ENCODE measurements around the gene PPID.
"Not testable (repeated sequence)": the region's sequence is repeated elsewhere in the genome, so short reads cannot be mapped to it uniquely, and the experiment has no call there.

PPID gene

DNA sequence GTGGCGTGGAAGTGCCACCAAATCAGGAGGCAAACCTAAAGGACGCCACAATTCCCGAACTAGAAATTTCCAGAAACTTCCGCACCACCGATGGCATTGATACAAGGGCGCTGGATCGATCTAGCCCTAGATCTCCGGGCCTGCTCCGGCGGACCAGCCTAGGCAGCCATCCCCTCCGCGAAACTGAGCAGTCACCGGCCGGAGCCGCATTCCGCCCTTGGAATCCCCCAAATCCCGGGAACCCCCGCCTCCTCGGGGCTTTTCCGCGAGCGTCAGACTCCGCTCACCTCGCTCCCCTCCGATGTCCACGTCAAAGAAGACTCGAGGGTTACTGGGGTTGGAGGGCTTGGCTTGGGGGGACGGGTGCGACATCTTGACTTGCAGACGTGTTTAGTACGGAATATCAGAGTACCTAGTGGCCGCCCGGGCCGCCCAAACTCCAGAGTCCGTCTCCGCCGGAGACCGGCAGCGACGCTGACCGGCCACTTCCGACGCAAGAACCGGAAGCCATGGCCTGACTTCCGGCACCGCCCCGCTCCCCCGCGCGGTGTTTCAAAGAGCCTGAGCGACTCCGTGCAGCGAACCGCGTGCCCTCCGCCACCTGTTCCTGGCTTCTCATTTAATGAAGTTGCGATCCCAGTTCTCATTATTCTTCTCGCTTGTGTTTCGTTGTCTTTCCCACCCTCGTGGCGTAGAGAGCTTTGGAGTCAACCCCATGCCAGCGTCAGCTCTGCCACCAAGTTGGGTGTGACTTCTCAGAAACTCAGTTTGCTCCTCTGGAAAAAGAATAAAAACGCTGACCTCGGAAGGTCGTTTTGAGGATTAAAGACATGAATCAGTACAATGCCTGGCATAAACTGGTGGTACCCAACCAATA, at the start of gene PPID:
TSS of gene PPID (minus strand) at position 480 of the 877 bp plus-strand sequence. CDS start at position 372, 108 bp downstream.
- DNase-seq = peak; percentile 57

DNA sequence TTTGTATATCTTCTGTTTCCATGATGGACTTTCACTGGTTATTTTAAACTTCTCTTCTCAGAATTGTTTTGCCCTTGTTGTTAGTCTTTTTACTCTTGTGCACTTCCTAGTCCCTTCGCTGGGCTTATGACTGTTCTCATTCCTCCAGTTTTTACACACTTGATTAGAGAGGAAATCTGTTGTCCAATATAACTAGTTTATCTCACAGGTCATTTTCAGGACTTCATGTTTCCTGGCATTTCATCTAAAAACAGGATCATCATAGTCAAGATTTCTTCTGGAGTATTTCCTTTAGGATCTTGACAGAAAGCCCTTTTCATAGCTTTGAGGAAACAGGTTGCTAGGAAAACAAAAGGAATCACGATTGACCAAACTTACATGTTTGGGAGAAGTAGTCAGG, 48.6 kb upstream of the PPID start:
- DNase-seq = no peak

- DNase-seq = no peak
Measured at GRCh38 chr4:158770671-158771070, 47.5 kb upstream of the PPID start.

DNA sequence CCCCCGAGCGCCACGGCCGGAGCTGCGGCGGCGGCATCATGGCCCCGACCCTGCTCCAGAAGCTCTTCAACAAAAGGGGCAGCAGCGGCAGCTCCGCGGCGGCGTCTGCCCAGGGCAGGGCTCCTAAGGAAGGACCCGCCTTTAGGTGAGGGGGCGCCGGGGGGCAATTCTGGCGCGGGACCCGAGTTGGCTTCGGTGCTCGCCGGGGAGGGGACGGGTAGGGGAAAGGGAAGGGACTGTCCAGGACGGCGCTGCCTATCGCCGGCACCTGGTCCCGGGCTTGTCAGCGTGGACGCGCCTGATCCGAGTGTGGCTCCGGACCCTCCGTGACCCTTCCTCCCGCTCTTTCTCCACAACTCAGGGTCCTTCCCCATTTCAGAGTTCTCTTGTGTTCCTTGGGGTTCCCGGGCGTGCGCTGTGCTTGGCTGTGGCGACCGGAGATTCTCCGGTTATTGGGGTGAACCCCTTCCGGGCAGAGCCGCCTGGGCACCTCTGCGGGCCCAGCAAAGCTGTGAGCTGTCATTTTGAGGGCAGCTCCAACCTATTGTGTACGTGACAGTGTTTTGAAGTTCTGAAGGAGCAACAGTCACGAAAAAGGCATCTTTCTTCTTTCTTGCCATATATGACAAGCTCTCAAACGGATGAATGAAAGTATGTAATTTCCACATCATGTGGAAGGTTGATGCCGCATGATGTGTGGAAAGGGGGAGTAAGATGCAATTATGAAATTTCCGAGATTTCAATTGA, 46.2 kb upstream of the PPID start:
- no peak for DNase-seq

- peak; percentile 64 for DNase-seq
Measured at GRCh38 chr4:158768555-158769174, 45.5 kb upstream of the PPID start, which contains the start of gene FNIP2. TSS of gene FNIP2 (plus strand) at chr4:158769026. CDS start at chr4:158769213, 187 bp downstream.

DNA sequence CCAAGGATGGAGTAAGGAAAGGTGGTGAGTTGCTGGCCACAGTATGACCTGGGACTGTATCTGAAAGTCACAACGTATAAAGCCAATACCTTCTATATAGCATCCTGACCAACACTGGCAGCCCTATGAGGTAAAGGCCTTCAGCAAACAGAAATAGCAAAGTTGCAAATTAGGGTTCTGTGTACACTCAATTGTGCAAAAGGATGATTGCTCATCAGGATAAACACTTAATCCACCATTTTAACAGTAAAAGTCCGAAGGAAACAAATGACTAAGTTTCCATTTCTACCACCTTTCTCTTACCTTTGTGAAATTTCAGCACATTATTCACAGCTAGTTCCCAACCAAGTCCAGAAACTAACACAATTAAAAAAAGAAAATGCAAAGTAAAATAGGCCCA, 44.3 kb upstream of the PPID start:
- no peak for DNase-seq

DNA sequence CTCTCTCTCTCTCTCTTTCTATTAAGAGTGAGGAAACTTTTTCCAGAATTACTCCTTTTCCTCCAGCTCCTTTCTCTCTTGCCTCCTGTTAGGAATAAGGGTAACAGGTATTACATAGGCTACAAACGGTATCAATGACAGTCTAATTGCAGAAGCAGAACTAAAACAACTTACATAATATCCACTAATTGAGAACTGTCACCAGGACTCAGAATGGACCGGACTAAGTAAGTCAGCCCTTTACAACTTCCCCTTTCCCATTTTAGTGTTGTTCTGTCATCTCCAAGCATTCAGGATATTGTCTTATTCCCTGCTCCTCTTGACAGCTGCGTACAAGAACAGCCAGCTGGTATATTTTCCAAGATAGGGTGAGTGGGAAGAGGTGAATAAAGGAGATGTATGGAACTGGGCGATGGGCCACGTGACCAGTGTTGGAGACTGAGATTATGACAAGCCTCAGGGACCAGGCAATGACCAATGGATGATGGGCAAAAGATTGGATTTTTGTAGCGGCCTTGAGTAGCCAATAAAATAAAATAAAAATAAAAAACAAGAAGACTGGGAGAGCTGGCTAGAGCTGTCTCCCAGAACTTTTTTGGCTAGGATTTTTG, 43.3 kb upstream of the PPID start:
- no peak for DNase-seq

GRCh38 chr4:158763462-158763861, 40.3 kb upstream of the PPID start:
- no peak for DNase-seq

- DNase-seq = no peak
Measured at GRCh38 chr4:158762553-158762952, 39.4 kb upstream of the PPID start.

DNA sequence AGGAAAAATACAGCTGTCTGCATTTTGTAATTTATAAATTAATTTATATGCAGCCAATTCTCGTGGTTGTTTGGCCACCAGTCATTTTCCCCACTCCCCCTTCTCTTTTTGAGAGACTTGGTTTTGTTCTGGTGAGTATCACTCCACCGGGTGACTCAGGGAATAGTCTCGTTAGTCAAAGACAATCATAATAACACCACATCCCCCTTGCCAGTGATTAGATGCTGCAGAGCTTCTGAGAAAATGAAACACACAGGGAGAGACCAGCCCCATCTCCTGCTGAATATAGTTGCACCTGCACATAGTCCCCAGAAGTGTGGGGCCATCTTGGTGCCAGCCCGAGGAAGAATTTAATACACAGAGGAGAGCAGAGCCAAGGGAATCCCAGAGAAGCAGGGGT, 37.7 kb upstream of the PPID start:
- DNase-seq = no peak

- not testable (repeated sequence) for DNase-seq
Measured at GRCh38 chr4:158759539-158759938, 36.3 kb upstream of the PPID start.

- DNase-seq = no peak
Measured at GRCh38 chr4:158758703-158759102, 35.5 kb upstream of the PPID start.

- no peak for DNase-seq
Measured at GRCh38 chr4:158758142-158758541, 34.9 kb upstream of the PPID start.

- DNase-seq = no peak
Measured at GRCh38 chr4:158756588-158756987, 33.4 kb upstream of the PPID start.

GRCh38 chr4:158755819-158756218, 32.6 kb upstream of the PPID start:
- not testable (repeated sequence) for DNase-seq

- DNase-seq = no peak
Measured at GRCh38 chr4:158754385-158755180, 31.4 kb upstream of the PPID start.

DNA sequence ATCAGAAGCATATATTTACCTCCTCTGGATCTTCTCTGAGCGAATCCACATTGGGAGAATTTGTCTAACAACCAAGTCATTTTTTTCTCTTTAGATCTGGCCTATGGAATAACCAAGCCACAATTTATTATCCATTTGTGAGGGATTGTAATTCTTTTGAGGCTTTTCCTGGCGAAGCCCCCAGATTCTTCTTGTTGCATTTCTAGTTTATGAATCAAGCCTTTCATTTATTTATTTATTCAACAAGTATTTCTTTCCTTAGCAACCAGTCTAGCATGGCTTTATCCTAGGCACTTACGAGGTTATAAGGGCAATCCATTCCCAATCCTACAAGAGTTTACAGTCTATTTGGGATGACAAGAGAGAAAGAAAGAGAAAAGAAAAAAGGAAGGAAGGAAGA, 27.2 kb upstream of the PPID start:
- no peak for DNase-seq

DNA sequence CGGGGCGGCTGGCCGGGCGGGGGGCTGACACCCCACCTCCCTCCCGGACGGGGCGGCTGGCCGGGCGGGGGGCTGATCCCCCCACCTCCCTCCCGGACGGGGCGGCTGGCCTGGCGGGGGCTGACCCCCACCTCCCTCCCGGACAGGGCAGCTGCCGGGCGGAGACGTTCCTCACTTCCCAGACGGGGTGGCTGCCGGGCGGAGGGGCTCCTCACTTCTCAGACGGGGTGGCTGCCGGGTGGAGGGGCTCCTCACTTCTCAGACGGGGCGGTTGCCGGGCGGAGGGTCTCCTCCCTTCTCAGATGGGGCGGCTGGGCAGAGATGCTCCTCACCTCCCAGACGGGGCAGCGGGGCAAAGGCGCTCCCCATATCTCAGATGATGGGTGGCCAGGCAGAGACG, 23.3 kb upstream of the PPID start:
- not testable (repeated sequence) for DNase-seq

DNA sequence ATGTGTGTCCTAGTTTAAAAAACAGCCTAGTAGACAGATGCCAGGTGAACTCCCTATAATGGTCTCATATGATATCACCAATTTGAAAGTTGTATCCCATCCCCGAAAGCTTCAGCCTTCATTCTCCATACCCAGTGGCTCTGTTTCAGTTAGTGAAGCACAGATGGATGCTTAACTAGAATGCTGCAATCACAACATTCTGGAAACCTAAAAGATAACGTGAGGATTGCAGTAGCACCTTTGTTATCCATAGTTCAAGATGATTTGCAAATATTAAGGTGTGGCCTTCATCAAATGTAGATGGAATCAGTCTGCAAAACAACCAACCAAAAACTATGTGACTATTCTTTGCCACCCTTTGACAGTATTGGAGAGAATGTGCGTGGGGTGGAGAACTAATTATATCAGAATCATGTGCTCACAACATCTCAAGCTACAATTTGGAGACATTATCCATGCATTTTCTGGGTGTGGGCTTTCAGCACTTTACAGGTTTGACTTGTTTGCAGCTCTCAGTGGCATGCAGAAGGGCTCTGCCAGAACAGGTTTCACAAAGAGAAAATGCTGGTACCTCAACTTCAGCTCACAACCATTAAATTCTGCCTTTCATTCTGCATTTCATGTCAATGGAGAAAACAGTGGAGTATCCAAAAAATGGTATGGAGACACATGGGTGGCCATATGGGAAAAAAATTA, 18.3 kb upstream of the PPID start:
- no peak for DNase-seq

DNA sequence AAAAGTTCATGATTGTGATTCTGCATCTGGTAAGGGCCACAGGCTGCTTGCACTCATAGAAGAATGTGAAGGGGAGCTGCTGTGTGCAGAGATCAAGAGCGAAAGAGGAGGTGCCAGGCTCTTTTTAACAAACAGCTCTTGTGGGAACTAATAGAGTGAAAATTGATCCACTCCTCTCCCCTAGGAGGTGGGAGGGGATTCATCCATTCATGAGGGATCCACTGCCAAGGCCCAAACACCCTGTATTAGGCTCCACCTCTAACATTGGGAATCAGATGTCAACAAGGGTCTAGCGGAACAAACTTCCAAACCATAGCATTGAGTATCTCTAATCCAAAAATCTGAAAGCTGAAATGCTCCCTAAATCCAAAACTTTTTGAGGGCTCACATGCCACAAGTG, 16.4 kb upstream of the PPID start:
- DNase-seq = no peak

- no peak for DNase-seq
Measured at GRCh38 chr4:158738866-158739265, 15.7 kb upstream of the PPID start.

Measured in NCI-H1694 treated with DMSO at 0.1 percent for 48 hours (cell line).